NCI-H82 treated with DMSO at 0.1 percent for 48 hours (cell line): ENCODE measurements around the gene MBD4.
A peak's percentile ranks its signal among the peaks of the same experiment; 100 is the strongest.
"Not testable (repeated sequence)": the region's sequence is repeated elsewhere in the genome, so short reads cannot be mapped to it uniquely, and the experiment has no call there.

Experiments
- DNase-seq: peaks from one replicate; lab custom pipeline; 2025; ENCODE audit not compliant: unreplicated experiment; lab: John Stamatoyannopoulos, UW

MBD4 gene

GRCh38 chr3:129412542-129413198 is 27.1 kb downstream of the MBD4 start:
- no peak for DNase-seq

GRCh38 chr3:129410971-129411370 is 28.8 kb downstream of the MBD4 start:
- DNase-seq: no peak

- no peak for DNase-seq
These were observed 30.2 kb downstream of the MBD4 start for GRCh38 chr3:129409541-129409940.

GRCh38 chr3:129404610-129405009 is 35.1 kb downstream of the MBD4 start:
- no peak for DNase-seq

GRCh38 chr3:129404130-129404529 is 35.6 kb downstream of the MBD4 start:
- DNase-seq: no peak

- no peak for DNase-seq
These were observed 36.3 kb downstream of the MBD4 start for GRCh38 chr3:129403450-129403849.

GRCh38 chr3:129402616-129403015 is 37.1 kb downstream of the MBD4 start:
- no peak for DNase-seq

- DNase-seq: no peak
These were observed 37.5 kb downstream of the MBD4 start for GRCh38 chr3:129402210-129402609.

- DNase-seq: no peak
These were observed 39.8 kb downstream of the MBD4 start for GRCh38 chr3:129399895-129400357.

- peak; percentile 98 for DNase-seq
These were observed 40.4 kb downstream of the MBD4 start for GRCh38 chr3:129399145-129399894.

- DNase-seq: peak; percentile 39
These were observed 41.0 kb downstream of the MBD4 start for GRCh38 chr3:129398803-129399144.

GRCh38 chr3:129393760-129394564 is 45.8 kb downstream of the MBD4 start:
- DNase-seq: not testable (repeated sequence)

GRCh38 chr3:129393271-129393670 is 46.5 kb downstream of the MBD4 start:
- no peak for DNase-seq

GRCh38 chr3:129392106-129392887 is 47.5 kb downstream of the MBD4 start:
- DNase-seq: not testable (repeated sequence)

- not testable (repeated sequence) for DNase-seq
These were observed 48.2 kb downstream of the MBD4 start for GRCh38 chr3:129391583-129391982.

- DNase-seq: no peak
These were observed 50.2 kb downstream of the MBD4 start for GRCh38 chr3:129389572-129389937.

GRCh38 chr3:129388791-129389571 is 50.8 kb downstream of the MBD4 start:
- DNase-seq: not testable (repeated sequence)

- no peak for DNase-seq
These were observed 52.3 kb downstream of the MBD4 start for GRCh38 chr3:129387487-129387886.

- no peak for DNase-seq
These were observed 52.8 kb downstream of the MBD4 start for GRCh38 chr3:129386984-129387383.

- DNase-seq: not testable (repeated sequence)
These were observed 54.2 kb downstream of the MBD4 start for GRCh38 chr3:129385507-129385906.
